Activated CD4-positive, CD25-positive, alpha-beta regulatory T cell (primary cell): Measurements from ENCODE around the gene ZNF692.
A peak's percentile ranks its signal among the peaks of the same experiment; 100 is the strongest.
"Not testable (repeated sequence)": the region's sequence is repeated elsewhere in the genome, so short reads cannot be mapped to it uniquely, and the experiment has no call there.

Experiments used
- DNase-seq, 4 experiments: peaks; one replicate each; lab custom pipeline; 2025; lab: John Stamatoyannopoulos, UW

The ZNF692 gene, protein sequence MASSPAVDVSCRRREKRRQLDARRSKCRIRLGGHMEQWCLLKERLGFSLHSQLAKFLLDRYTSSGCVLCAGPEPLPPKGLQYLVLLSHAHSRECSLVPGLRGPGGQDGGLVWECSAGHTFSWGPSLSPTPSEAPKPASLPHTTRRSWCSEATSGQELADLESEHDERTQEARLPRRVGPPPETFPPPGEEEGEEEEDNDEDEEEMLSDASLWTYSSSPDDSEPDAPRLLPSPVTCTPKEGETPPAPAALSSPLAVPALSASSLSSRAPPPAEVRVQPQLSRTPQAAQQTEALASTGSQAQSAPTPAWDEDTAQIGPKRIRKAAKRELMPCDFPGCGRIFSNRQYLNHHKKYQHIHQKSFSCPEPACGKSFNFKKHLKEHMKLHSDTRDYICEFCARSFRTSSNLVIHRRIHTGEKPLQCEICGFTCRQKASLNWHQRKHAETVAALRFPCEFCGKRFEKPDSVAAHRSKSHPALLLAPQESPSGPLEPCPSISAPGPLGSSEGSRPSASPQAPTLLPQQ

DNA sequence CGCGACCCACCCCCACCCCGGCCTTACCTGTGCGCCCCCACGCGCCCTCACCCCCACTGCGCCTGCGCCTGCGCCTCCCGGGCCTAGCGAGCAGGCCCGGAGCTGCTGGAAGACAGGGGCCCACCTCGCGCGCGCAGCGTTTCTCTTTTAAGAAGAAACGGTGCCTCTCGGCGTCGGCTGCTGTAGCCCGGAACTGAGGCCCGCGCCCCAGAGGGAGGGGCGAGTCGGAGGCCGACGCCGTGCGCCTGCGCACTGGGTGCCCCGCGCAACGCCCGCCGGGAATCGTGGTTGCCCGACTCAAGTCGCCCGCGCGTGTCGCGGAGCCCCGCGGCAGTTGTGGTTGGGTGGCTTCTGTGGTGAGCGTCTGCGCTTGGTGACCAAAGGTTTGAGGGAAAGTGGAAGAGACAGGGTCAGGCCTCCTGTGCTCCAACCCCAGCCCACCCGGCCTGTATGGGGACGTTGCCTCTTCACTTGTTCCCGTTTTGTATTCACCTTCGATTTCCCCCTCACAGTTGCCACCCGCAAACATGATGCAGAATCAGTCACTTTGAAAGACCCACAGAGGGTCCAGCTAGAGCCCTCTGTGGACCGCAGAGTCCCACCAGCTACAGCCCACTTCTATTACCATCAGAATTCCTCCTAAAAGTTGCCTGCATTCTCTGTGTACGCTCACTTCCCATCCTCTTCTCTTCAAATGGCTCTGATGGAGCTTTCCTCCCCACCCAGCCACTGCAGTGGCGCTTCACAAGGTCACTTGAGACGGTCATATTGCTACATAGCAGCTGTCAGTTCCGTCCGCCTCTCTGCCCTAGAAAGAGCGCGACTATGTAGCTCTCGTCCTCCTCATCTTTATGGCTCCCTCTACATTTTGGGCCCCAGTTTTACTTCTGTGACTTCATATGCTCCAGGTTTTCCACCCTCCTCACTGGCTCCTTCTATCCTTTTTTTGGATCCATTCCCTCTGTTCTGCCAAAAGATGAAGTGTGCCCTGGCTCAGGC lies at the start of gene ZNF692:
ZNF692 (minus strand) TSS at position 195 of the 999 bp plus-strand sequence. CDS start 776 bp downstream, outside the sequence.
- peak; percentile 91 to 97 (median 93) for DNase-seq

DNA sequence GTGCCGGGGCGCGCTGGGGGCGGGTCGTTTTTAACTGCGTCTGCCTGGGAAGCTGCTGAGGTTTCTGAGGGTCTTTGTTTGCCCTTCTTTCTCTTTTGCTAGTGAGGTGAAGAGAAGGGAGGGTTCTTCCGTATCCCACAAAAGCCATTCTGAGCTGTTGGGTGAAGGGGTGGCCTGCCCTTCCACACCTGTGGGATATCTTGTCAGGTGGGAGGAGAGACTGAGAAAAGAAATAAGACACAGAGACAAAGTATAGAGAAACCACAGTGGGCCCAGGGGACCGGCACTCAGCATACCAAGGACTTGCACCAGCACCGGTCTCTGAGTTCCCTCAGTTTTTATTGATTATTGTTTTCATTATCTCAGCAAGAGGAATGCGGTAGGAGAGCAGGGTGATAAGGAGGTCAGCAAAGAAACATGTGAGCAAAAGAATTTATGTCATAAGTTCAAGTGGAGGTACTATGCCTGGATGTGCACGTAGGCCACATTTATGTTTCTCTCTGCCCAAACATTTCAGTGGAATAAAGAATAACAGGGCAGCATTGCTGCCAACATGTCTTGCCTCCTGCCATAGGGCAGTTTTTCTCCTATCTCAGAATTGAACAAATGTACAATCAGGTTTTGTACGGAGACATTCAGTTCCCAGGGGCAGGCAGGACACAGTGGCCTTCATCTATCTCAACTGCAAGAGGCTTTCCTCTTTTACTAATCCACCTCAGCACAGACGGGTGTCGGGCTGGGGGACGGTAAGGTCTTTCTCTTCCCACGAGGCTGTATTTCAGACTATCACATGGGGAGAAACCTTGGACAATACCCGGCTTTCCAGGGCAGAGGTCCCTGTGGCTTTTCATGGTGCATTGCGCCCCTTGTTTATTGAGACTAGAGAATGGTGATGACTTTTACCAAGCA lies 48.1 kb upstream of the ZNF692 start:
- no peak for DNase-seq

DNA sequence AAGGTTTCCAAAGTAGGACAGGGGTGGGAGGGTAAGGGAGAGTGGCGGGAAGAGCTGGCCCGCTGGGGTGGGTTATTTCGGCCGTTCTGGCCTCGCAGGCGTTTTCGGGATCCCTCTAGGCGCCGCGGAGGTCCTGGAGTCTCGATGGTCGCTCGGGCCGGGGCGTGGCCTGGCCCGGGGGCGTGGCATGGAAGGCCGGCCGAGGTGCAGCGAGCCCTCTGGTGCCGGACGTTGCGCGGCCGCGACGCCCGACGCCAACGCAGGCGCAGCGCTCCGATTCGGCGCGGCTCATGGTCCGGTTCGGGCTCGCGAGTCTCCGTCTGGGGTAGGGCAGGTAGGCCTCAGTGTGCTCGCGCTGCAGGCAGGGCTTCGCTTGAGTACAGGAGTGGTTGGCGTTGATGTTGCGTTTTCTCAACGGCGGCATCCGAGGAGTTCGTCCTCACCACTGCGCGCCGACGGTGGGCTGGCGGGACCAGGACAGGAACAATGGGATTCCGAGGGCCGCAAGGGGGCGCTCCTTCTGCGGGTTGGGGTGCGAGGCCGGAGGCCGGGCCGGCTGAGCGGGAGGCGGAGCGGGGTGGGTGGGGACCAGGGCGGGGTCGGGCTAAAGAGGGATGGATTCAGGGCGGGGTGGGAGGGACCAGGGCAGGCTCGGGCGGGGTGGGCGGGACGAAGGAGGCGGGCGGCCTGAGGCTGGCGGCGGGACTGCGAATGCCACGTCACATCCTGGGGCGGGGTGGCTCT lies 47.3 kb upstream of the ZNF692 start, which contains the start of gene PGBD2:
PGBD2 (plus strand) TSS at position 227 of the 744 bp plus-strand sequence. CDS start 7,628 bp downstream, outside the sequence.
- peak; percentile 94 to 97 (median 96) for DNase-seq

DNA sequence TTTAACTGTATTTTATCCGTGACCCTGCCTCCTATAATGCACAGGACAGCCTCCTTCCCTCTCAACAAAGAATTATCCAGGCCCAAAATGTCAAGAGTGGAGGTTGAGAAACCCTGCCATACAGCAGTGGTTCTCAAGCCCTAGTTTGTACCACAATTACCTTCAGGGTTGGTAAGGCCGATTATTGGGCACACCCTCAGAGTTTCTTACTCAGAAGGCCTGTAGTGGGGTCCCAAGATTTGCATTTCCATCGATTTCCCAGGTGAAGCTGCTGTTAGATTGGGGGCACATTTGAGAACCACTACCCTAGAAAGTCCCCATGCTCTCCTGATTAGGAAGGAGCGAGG lies 46.8 kb upstream of the ZNF692 start:
- no peak for DNase-seq

DNA sequence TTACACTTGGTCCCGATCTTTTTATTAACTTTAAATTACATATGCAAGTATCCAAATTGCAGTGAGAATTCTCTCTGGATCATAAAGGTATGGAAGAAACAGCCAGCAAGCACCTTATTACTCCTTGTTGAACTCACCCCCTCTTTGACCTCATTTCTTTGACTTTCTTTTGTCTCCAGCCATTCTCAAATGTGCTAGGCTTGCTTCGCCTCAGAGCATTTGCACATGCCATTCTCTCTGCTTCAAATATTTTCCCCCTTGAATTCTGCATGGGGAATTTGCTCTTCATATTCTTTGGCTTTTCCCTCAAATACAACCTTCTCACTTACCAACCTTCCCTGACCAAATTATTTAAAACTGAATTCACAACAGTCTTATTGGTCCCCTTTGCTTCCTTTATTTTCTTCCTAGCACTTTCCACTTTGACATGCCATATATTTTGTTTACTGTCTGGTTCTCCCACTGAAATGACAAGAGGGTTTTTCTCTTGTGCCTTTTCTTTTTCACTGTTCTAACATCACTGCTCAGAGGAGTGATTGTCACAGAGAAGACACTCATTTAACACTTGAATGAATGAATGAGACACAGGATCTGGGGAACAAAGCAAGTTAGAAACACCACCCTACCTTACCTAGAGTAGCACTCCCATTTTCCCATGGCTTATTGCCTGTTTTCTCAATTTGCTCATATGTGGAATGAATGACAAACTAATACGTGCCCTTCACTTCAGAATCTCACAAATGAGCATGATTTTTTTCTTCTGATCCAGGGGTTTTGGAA lies 45.7 kb upstream of the ZNF692 start:
- DNase-seq, result no peak

DNA sequence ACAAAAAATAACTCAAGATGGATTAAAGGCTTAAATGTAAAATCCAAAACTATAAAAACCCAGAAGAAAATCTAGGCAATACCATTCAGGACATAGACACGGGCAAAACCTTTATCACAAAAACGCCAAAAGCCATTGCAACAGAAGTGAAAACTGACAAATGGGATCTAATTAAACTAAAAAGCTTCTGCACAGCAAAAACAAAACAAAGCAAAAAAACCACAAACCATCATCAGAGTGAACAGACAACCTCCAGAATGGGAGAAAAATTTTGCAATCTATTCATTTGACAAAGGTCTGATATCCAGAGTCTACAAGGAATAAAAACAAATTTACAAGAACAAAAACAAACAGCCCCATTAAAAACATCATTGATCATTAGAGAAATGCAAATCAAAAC lies 42.7 kb upstream of the ZNF692 start:
- DNase-seq, result no peak

DNA sequence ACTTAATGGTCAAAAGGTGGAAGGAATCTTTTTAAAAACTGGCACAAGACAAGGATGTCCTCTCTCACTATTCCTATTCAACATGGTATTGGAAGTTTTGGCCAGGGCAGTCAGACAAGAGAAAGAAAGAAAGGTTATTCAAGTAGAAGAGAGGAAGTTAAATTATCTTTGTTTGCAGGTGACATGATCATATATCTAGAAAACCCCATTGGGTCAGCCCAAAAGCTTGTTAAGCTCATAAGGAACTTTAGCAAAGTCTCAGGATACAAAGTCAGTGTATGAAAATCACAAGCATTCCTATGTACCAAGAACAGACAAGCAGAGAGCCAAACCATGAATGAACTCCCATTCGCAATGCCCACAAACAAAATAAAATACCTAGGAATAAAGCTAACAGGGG lies 41.8 kb upstream of the ZNF692 start:
- no peak for DNase-seq

DNA sequence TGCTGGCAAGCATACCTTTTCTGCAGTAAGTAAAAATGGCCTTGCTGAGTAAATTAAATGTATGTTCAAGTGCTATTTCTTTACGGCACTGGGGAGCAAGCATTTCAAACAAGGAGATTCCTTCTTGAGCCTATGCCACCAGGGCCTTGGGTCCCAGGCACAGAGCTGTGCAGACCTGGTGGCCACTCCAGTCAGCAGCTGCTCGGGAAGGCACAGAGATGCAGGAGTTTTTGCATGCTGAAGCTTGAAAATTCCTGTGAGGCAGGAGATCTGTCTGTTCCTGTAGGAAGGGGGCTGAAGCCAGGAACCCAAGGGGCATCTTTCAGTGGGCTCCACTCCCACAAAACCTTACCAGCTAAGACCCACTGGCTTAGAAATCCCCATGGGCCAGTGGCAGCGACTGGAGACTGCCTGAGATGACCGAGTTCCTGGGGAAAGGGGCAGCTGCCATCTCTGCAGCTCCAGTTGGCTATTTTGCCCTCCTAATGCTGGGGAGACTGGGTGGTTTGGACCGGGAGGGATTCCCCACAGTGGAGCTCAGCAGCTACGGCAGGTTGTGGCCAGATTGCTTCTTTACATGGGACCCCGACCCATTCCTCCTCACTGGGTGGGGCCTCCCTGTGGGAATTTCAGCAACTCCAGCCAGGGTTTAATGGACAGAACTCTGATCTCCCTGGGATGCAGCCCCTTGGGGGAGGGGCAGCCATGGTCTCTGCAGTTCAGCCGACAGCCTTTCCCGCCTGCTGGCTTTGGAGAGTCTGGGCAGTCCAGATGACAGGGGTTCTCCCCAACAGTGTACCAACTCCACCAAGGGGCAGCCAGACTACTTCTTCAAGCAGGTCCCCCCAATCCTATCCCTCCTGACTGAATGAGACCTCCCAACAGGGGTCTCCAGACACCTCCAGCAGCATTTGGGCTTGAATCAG lies 38.8 kb upstream of the ZNF692 start:
- DNase-seq, result no peak

DNA sequence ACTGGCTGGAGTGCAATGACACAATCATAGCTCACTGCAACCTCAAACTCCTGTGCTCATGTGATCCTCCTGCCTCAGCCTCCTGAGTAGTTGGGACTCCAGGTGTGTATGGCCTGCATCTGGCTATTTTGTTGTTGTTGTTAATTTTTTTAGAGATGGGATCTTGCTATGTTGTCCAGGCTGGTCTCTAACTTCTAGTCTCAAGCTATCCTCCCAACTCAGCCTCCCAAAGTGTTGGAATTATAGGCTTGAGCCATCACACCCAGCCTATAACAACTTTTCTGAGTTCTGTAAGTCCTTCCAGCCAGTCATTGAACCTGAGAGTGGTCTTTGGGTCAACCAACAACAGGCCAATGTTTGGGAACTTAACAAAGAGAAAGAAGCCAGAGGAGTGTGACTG lies 36.0 kb upstream of the ZNF692 start:
- DNase-seq, result no peak

DNA sequence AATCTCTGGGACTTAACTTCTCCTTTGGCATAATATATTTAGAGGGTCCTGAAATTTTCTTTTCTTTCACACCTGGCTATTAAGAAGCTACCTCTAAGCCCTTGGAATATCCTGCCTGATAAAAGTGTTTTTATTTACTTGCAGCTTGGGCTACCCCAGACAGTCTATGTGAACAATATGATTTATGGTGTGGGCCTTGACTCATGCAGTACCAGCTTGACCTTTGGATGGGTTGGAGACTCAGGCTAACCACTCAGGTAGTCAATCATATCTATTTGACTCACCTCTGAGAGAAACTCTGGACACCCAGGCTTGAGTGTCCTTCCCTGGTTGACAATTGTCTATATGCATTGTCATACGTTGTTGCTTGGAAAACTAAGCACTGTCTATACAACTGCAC lies 33.7 kb upstream of the ZNF692 start:
- DNase-seq, result no peak

DNA sequence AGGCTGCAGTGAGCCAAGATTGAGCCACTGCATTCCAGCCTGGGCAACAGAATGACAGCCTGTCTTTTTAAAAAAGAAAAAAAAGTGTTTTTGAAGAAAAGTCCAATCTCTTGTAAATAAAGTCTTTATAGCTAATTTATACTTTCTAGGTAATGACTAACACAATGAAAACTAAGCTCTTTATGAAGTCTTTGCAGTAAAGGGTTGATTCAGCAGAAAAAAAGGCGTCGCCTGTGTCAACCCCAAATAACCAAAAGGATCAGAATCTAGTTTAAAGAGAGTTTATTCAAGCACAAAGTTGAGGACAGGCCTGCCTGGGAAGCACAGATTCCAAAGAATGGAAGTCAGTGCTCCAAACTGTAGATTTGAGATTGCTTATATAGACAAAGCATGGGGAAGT lies 32.9 kb upstream of the ZNF692 start:
- DNase-seq, result no peak

DNA sequence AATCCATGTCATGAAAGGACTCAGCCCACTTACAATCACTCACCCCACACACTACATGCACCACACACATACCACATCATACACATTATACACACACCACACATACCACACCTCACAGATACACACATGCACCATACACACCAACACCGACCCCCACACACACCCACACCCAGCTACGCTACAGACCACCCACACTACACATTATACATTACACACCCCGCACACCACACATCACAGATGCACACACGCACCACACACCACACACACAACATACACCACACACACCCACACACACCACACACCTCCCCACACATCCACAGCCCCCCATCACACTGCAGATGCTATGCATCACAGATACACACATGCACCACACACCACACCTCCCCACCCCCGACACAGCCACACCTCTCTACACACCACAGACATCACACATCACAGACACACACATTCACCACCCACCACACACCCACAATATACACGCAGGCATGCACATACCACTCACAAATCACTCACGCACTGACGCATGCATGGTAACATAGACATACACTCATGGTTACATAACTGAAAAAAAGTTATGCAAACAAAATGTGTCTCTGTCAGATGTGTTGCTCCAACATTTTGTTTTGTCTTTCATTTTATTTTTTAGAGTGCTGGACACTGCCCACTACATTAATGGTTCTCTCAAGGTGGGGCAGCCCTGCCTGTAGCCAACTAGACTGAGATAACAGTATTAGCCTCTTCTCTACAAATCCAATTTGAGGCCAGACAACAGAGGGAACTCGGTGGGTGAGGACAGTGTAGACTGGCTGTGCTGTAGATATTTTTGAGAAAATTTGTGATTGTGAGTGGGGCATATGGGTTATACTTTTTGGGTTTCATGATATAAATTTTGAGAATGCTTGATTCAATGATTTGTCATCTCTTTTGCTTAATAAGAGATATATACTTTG lies 31.9 kb upstream of the ZNF692 start:
- no peak for DNase-seq

DNA sequence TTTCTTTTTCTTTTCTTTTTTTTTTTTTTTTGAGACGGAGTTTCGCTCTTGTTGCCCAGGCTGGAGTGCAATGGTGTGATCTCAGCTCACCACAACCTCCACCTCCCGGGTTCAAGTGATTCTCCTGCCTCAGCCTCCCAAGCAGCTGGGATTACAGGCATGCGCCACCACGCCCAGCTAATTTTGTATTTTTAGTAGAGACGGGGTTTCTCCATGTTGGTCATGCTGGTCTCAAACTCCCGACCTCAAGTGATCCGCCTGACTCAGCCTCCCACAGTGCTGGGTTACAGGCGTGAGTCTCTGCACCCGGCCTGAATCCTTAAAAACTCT lies 31.0 kb upstream of the ZNF692 start:
- DNase-seq, result not testable (repeated sequence)

DNA sequence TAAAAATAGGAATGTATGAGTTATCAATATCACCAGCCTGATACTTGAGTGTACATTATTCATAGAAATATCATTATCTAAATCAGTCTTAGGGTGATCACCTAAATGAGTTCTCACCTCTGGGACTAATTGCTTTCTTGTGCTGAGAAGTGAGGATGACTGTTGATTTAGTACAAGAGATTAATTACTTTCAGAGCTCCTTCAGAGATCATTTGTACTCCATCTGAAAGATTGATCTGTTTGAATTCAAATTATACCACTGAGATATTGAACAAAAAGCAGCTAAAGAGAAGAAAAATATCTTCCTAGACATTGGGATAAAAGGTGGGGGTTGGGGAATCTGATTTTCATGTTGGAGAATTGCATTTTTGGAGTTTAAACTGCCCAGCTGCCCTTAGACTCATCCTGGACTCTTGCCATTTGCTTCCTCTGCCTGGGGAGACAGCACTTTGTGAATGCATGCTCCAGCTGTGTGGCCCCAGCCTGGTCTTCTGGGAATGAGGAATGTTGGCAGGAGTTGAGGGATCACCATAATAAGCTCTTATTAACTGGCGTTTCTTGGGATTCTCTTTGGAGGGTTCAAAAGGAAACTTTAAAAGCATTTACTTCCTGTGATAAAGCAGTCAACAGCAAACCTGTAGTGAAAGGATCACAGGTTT lies 27.5 kb upstream of the ZNF692 start:
- no peak for DNase-seq

DNA sequence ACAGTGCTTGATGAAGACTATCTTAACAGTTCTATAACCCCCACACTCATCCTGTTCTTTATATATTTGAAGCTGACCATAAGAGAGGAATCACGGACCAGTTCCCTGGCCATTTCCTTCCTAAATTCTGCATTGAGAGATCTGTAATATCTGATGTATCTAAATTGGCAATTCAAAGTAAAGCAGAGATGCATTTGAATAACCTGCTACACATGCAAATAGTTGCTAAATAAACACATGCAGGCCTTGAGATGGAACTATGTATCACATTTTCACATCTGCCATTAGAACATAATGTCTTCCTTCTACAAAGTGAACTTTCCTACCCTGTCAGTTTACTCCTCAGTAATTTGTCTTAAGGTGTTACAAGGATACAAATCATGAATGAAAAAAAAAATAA lies 26.8 kb upstream of the ZNF692 start:
- no peak for DNase-seq

DNA sequence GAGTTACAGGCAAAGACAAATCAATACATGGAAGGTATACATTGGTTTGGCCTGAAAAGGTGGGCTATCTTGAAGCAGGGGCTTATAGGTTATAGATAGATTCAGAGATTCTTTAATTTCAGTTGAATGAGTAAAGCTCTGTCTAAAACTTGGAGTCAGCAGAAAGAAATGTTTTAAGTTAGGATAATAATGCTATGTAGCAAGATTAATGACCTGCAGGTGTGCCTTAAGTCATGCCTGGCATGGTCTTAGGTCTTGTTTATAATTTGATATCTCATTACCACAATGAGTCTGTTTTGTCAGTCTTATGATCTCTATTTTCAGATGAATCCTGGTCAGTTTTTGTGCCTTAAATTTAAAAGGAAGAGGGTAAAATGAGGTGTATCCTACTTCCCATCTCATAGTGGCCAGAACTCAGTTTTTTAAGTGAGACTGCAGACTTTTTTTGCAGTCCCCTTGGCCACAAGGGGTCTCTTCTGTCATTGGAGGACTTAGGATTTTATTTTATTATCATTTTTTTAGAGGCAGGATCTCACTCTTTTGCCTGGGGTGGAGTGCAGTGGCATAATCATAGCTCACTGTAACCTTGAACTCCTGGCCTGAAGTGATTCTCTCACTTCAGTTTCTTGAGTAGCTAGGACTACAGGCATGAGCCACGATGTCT lies 25.9 kb upstream of the ZNF692 start:
- DNase-seq, result no peak

DNA sequence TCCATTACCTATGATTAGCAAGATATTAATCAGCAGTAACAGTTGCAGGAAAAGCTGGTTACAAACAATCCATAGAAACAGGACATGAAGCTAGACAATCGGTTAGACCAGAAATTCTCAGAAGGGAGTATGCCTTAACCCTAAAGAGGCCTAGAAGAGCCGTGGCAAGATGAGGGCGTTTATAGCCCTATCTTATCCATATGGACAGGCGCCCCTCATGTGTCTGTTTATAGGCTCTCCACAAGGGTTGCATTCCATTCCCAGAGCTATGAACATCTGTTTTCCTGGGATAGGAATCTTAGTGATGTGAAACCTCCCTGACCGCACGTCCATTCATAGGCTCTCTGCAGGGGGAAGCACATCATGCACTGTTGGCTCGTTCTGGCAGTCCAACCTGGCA lies 23.5 kb upstream of the ZNF692 start:
- not testable (repeated sequence) for DNase-seq
